ENCODE data around the gene IL1RAPL2.

IL1RAPL2 gene

DNA sequence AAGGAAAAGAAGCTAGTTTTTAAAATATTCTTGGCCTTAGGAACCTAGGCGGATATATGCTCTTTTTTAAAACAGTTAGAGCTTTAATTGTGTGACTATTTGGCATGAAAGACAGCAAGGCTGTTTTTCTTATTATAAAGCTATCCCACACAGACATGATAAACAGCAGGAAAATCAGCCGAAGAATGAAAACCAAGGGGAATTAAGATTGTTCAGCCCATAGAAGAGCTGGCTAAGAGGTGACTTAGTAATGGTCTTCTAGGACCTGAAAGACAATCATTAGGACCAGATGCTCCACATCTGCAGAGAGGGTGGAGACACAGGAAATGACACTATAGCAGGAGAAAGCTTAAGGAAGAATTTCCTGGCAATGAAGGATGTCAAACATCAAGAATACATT, 1085.0 kb downstream of the IL1RAPL2 start:
- Histone ChIP-seq H3K36me3 (ENCODE audit: control insufficient read depth in 2 of 2, insufficient read depth in 1 of 2, low read length in 2 of 2) (no peaks in the 10 kb centered on the region), H3K4me3 (ENCODE audit: low read depth, low read length) (no peak overlapping the region), H3K9me3 (ENCODE audit: control insufficient read depth, insufficient read depth, low read depth, low read length) (no peaks in the 10 kb centered on the region), H3K27ac (ENCODE audit: extremely low read depth, low read depth, low read length) (no peak overlapping the region), H3K4me1 (ENCODE audit: control insufficient read depth, insufficient read depth, low read length) (no peaks in the 10 kb centered on the region)
- CTCF ChIA-PET = no interaction called here
- TF ChIP-seq ZSCAN23 (tag by site-specific recombination; IDR thresholded peaks at IDR 0.05) (no peak), MYNN (tag by site-specific recombination; IDR thresholded peaks at IDR 0.05; ENCODE audit: borderline replicate concordance) (no peak), ZNF133 (tag by site-specific recombination; IDR thresholded peaks at IDR 0.05) (no peak), ZNF530 (tag by site-specific recombination; IDR thresholded peaks at IDR 0.05; ENCODE audit: low read depth) (no peak), ZNF146 (tag by site-specific recombination; IDR thresholded peaks at IDR 0.05) (no peak), ZNF501 (tag by site-specific recombination; IDR thresholded peaks at IDR 0.05) (no peak)
- TF ChIP-seq, protein P1, sequence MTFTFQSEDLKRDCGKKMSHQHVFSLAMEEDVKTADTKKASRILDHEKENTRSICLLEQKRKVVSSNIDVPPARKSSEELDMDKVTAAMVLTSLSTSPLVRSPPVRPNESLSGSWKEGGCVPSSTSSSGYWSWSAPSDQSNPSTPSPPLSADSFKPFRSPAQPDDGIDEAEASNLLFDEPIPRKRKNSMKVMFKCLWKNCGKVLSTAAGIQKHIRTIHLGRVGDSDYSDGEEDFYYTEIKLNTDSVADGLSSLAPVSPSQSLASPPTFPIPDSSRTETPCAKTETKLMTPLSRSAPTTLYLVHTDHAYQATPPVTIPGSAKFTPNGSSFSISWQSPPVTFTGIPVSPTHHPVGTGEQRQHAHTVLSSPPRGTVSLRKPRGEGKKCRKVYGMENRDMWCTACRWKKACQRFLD (tag by site-specific recombination; IDR thresholded peaks at IDR 0.05) = no peak
- POLR2A ChIA-PET = no interaction called here

DNA sequence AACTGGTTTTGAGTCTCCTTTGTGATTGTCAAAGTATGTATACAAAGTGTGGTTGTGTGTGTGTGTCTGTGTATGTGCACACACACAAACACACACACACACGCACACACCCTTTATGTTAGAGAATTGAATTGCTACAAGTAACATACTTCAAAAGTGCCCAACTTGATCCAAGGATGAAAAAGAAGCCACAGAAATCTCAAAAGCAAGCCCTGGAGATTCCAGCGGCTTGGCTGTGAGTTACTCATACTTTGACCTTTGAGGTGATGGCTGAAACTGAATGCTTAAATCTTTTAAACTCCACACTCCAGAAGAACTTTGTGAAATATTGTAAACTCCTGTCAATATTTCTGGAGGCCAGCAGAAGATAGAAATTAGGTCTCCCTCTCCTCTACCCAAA, 1087.9 kb downstream of the IL1RAPL2 start:
- ChIA-PET POLR2A (no interaction called here), CTCF (no interaction called here)
- H3K27ac ChIP-seq (ENCODE audit: extremely low read depth, low read depth, low read length) = no peak overlapping the region
- no peaks in the 10 kb centered on the region for H3K4me1 ChIP-seq (ENCODE audit: control insufficient read depth, insufficient read depth, low read length)
- no peaks in the 10 kb centered on the region for H3K36me3 ChIP-seq (ENCODE audit: control insufficient read depth in 2 of 2, insufficient read depth in 1 of 2, low read length in 2 of 2)
- H3K4me3 ChIP-seq (ENCODE audit: low read depth, low read length) = no peak overlapping the region
- H3K9me3 ChIP-seq (ENCODE audit: control insufficient read depth, insufficient read depth, low read depth, low read length) = no peaks in the 10 kb centered on the region
- TF ChIP-seq, protein P2, sequence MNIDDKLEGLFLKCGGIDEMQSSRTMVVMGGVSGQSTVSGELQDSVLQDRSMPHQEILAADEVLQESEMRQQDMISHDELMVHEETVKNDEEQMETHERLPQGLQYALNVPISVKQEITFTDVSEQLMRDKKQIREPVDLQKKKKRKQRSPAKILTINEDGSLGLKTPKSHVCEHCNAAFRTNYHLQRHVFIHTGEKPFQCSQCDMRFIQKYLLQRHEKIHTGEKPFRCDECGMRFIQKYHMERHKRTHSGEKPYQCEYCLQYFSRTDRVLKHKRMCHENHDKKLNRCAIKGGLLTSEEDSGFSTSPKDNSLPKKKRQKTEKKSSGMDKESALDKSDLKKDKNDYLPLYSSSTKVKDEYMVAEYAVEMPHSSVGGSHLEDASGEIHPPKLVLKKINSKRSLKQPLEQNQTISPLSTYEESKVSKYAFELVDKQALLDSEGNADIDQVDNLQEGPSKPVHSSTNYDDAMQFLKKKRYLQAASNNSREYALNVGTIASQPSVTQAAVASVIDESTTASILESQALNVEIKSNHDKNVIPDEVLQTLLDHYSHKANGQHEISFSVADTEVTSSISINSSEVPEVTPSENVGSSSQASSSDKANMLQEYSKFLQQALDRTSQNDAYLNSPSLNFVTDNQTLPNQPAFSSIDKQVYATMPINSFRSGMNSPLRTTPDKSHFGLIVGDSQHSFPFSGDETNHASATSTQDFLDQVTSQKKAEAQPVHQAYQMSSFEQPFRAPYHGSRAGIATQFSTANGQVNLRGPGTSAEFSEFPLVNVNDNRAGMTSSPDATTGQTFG (tag by site-specific recombination; IDR thresholded peaks at IDR 0.05; ENCODE audit: borderline replicate concordance) = no peak
- TF ChIP-seq, protein P3, sequence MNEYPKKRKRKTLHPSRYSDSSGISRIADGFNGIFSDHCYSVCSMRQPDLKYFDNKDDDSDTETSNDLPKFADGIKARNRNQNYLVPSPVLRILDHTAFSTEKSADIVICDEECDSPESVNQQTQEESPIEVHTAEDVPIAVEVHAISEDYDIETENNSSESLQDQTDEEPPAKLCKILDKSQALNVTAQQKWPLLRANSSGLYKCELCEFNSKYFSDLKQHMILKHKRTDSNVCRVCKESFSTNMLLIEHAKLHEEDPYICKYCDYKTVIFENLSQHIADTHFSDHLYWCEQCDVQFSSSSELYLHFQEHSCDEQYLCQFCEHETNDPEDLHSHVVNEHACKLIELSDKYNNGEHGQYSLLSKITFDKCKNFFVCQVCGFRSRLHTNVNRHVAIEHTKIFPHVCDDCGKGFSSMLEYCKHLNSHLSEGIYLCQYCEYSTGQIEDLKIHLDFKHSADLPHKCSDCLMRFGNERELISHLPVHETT (tag by site-specific recombination; IDR thresholded peaks at IDR 0.05) = no peak
- TF ChIP-seq ZNF184 (tag by site-specific recombination; IDR thresholded peaks at IDR 0.05) = no peak
- no peak for TF ChIP-seq ZEB2 (tag by site-specific recombination; IDR thresholded peaks at IDR 0.05)
- TF ChIP-seq MEIS1 (CRISPR knock-in tag; IDR thresholded peaks at IDR 0.05; ENCODE audit: borderline replicate concordance) = no peak
- no peak for TF ChIP-seq ZNF585B (tag by site-specific recombination; IDR thresholded peaks at IDR 0.05)
- TF ChIP-seq ZNF707 (tag by site-specific recombination; IDR thresholded peaks at IDR 0.05) = no peak
- TF ChIP-seq, protein P4, sequence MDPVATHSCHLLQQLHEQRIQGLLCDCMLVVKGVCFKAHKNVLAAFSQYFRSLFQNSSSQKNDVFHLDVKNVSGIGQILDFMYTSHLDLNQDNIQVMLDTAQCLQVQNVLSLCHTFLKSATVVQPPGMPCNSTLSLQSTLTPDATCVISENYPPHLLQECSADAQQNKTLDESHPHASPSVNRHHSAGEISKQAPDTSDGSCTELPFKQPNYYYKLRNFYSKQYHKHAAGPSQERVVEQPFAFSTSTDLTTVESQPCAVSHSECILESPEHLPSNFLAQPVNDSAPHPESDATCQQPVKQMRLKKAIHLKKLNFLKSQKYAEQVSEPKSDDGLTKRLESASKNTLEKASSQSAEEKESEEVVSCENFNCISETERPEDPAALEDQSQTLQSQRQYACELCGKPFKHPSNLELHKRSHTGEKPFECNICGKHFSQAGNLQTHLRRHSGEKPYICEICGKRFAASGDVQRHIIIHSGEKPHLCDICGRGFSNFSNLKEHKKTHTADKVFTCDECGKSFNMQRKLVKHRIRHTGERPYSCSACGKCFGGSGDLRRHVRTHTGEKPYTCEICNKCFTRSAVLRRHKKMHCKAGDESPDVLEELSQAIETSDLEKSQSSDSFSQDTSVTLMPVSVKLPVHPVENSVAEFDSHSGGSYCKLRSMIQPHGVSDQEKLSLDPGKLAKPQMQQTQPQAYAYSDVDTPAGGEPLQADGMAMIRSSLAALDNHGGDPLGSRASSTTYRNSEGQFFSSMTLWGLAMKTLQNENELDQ (tag by site-specific recombination; IDR thresholded peaks at IDR 0.05; ENCODE audit: low read depth) = no peak
- TF ChIP-seq ZNF23 (tag by site-specific recombination; IDR thresholded peaks at IDR 0.05; ENCODE audit: borderline replicate concordance) = no peak
- TF ChIP-seq SETDB1 (IDR thresholded peaks at IDR 0.05; ENCODE audit: insufficient read length, low read length) = no peak

Data from HEK293 (cell line).